Cerebellar nuclear complex (tissue), 1 donor: Measurements from ENCODE around the gene AKR1E2.

ENCODE experiments used
- DNase-seq, 2 experiments: peaks; one replicate each; lab custom pipeline; 2025; lab: John Stamatoyannopoulos, UW

AKR1E2 gene

DNA sequence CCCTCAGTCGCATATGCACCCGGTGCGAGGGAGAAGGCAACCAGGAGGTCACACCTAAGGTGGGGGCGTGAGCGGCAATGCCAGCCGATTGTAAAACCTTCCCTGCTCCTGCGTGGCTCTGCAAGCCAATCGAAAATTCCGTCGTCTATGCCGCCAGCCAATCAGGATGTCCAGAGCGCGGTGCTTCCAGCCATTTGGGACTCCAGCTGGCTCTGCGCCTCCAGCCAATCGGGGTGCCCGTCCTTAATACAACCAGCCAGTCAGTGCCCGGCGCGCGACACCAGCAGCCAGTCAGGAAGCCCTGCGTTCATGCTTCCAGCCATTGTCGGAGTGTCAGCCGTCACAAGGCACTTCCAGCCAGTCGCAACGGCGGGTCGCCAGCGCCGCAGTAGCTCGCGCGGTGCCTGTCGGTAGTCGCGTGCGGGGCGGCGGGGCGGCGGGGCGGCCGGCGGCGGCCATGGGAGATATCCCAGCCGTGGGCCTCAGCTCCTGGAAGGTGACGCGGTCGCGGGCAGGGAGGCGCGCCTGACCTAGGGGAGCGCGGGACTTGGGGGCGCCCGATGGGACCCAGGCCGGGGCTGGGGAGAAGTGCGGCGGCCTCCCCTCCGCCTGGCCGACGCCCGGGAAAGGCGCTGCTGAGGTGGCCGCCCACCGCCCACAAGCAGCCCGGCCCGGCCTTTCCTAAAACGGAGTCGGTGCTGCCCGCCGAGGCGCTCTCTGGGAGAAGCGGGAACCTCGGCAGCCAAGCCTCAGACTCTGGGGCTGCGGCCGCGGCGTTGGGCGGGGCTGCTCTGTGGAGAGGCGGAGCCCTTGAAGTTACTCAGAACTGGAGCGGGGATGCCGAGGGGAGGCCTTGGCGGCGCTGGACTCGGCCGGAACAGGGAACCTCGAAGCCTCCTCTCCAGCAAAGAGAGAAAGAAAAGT lies at the start of gene AKR1E2:
TSS of gene AKR1E2 (plus strand) at position 340 of the 924 bp plus-strand sequence. CDS start at position 458, 118 bp downstream.
- peak in 1 of 2 experiments; percentile 32 for DNase-seq

DNA sequence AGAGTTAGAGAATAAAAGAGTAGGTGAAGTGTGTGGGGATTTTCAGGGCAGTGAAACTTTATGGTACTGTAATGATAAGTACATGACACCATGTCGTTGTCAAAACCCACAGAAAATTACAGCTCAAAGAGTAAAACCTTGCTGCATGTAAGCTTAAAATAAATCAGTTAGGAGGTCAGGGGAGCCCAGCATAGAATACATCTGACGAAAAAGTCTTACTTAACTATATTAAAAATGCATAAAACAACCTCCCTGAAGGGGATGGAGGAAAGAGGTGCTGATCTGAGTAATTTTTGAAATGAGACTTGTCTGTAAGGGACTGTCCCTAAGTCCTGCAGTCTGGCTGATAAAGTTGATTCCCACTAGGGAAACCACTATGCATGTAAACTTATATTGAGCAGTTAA lies 49.8 kb upstream of the AKR1E2 start:
- no peak for DNase-seq

GRCh38 chr10:4778761-4779160 lies 47.2 kb upstream of the AKR1E2 start:
- no peak for DNase-seq

DNA sequence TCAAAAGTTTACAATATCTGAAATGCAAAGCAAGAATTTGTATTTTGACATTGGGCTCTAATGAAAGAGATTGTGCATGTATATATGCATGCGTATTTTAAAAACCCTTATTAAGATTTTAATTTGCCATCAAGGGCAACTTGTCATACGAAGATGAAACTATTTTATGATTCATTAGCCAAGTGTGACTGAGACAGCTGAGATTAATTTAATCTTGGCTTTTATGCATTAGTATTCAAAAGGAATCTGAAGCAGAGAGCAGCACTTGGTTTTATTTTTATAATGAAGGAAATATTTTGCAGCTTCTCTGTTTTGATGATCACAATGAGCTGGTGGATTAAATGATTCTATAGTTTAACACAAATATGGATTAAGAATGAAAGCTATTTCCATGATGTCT lies 45.9 kb upstream of the AKR1E2 start:
- DNase-seq = no peak

DNA sequence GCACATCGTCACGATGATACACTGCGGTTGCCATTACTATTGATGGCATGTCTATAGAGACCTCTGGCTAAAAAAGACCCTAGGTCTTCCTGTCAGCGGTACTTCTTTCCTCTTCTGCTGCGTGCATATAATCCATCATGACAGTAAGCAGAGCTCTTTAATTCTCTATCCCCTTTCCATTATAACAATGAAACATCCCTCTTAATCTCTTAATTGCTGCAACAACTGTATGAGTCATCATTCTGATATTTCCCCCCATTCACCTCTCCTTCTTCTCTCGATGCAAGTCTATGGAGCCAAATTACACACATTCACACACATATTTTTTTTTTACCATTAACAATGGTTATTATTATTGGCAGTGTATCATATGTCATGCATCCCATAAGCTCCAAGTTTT lies 45.2 kb upstream of the AKR1E2 start:
- DNase-seq = no peak

GRCh38 chr10:4781955-4782354 lies 44.1 kb upstream of the AKR1E2 start:
- no peak for DNase-seq

- DNase-seq = no peak
Measured at GRCh38 chr10:4784667-4785333, 41.2 kb upstream of the AKR1E2 start.

GRCh38 chr10:4786043-4786839 lies 39.8 kb upstream of the AKR1E2 start:
- no peak for DNase-seq

- DNase-seq = no peak
Measured at GRCh38 chr10:4790045-4790444, 36.0 kb upstream of the AKR1E2 start.

DNA sequence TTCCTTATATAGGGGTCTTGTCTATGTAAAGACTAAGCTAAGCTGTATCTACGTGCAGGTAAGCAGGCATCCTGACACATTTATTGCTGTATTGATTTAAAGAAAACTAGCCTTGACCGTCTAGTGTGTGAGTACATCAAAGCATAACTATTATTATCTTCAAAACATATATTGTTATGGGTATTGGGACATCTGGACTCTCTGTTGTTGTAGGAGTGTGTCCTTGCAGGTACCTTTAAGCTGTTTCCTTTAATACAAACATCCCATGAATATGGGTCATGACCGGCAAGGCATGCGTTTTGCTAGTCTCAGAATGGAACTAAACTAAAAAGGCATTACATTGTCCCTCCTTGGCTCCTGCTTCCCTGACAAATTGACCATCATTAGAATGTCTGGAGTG lies 35.1 kb upstream of the AKR1E2 start:
- no peak for DNase-seq

- DNase-seq = no peak
Measured at GRCh38 chr10:4792381-4792780, 33.6 kb upstream of the AKR1E2 start.

- no peak for DNase-seq
Measured at GRCh38 chr10:4801405-4801804, 24.6 kb upstream of the AKR1E2 start.

GRCh38 chr10:4802711-4803487 lies 23.1 kb upstream of the AKR1E2 start:
- no peak for DNase-seq

DNA sequence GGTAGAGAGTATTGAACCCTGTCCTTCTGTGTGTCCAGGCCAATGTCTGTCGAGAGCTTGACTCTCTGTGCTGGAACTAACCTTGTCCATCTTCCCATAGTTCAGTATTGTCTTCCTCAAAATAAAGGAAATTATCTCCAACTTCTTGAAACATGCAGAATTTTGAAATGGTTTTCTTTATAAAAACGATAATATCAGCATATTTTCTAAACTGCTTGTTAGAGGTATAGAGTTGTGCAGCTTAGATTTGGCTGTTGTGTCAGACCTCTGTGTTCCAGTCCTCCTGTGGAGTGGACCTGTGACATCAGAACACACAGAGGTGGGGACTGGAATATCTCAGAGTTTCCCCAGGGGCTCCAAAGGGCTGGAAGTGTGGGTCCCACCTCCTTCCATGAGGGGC lies 22.2 kb upstream of the AKR1E2 start:
- DNase-seq = no peak

DNA sequence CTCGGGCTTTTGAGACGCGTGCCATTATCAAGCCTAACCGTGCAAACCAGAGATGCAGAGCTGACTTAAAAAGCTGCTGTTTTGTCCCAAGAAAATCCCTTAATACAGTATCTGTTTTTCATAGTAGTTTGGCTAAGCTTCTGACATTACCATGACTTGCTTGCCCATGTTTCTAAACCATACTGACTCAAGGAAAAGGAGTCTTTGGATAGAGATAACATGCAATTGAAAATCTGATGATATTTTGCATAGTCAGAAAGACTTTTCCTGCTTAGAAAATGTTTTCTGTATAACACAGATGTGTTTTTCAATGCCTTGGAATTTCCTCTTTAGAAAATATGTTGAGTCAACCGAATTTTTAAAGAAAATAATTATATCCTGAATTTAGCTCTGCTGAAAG lies 21.5 kb upstream of the AKR1E2 start:
- DNase-seq = no peak

GRCh38 chr10:4806534-4806933 lies 19.5 kb upstream of the AKR1E2 start:
- DNase-seq = no peak

GRCh38 chr10:4807761-4808507 lies 18.1 kb upstream of the AKR1E2 start:
- no peak for DNase-seq

DNA sequence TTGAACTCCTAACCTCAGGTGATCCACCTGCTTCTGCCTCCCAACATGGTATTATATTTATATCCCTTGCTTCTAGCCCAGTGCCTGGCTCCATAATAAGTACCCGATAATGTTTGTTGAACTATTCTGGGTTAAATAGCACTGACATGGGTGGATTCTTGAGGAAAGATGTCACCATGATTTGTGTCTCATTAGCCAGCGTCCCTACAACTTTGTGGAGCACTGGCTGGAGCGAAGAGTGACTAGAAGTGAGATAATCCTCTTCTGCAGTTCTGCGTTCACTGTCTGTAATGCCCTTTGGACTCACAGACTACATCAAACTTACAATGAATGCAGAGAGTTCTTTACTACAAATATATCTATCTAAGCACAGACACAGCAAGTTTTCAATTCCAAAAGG lies 16.9 kb upstream of the AKR1E2 start:
- DNase-seq = no peak

GRCh38 chr10:4810092-4810491 lies 15.9 kb upstream of the AKR1E2 start:
- DNase-seq = no peak

DNA sequence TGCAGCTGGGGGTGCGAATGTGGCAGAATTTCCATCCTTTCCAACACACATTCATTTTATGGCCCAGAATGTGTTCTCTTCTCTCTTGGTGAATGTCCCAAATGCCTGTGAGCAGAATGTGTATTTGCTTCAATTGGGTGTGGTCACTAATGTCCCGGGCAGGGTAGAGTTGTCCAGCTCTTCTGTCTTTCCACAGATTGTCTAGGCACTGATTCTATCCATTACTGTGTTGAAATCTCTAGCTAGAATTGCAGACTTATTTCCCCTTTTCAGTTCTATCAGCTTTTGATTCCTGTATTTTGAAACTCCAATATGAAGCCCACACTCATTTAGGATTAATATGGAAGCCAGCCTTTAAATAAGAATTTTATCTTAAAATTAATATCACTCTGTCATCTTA lies 14.0 kb upstream of the AKR1E2 start:
- DNase-seq = no peak

DNA sequence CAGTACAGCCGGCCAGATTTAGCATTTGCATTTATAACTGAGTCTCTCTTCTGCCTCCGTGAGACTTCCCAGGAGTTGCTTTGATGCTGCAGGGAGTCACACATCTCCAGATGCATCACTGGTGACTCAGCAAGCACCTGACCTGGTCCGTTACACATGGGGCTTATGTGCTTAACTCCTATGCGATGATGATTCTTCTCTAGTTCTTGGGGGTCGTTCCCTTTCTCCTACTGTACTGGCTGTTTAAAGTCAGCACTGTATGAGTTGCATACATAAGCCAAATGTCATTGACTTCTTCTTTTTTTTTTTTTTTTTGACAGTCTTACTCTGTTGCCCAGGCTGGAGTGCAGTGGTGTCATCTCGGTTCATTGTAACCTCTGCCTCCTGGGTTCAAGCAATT lies 13.0 kb upstream of the AKR1E2 start:
- DNase-seq = no peak
